GM23338 (cell line): Measurements from ENCODE around the gene CCDC137. TPM values are rescaled to one million over a fixed set of nuclear protein-coding genes. Genes with fewer than 3 reads are reported as not detected.

Experiments used
- ATAC-seq: fragments of 200-7000 bp; cut with Tn5 transposase; 3 replicates; pipeline ENCODE4 v1.9.1; 2020
- DNase-seq: peaks from one replicate; pipeline ENCODE4 v3.0.0-alpha.2; 2015; ENCODE audit warnings: low spot score
- H2AFZ ChIP-seq: fragments of 200-600 bp; sonication (generic); 2 replicates; pipeline ENCODE4 v1.8.0; 2016; ENCODE audit warnings: antibody characterized with exemption, mild to moderate bottlenecking, moderate library complexity
- H3F3A ChIP-seq: fragments of 200-600 bp; sonication (generic); replicated peaks from 2 replicates; pipeline ENCODE4 v1.8.0; 2017; ENCODE audit warnings: antibody characterized with exemption, mixed run types, low read depth
- H3K27ac ChIP-seq: fragments of 200-600 bp; sonication (generic); 2 replicates; pipeline ENCODE4 v1.6.1; 2016; ENCODE audit warnings: low read depth
- H3K27me3 ChIP-seq: fragments of 200-600 bp; sonication (generic); 2 replicates; pipeline ENCODE4 v1.8.0; 2016; ENCODE audit warnings: mild to moderate bottlenecking, mixed run types, moderate library complexity; ENCODE audit not compliant: insufficient read depth
- H3K36me3 ChIP-seq: fragments of 200-600 bp; sonication (generic); 2 replicates; pipeline ENCODE4 v1.8.0; 2016; ENCODE audit warnings: mild to moderate bottlenecking; ENCODE audit not compliant: insufficient read depth
- H3K4me1 ChIP-seq: fragments of 200-600 bp; sonication (generic); 2 replicates; pipeline ENCODE4 v1.8.0; 2016; ENCODE audit warnings: mild to moderate bottlenecking, moderate library complexity; ENCODE audit not compliant: insufficient read depth
- H3K4me2 ChIP-seq: fragments of 200-600 bp; sonication (generic); 2 replicates; pipeline ENCODE4 v1.7.1; 2017; ENCODE audit warnings: mixed run types
- H3K4me3 ChIP-seq: fragments of 200-600 bp; sonication (generic); 2 replicates; pipeline ENCODE4 v1.6.1; 2016; ENCODE audit warnings: mixed run types
- H3K79me2 ChIP-seq: fragments of 200-600 bp; sonication (generic); replicated peaks from 2 replicates; pipeline ENCODE4 v1.8.0; 2017; ENCODE audit warnings: mild to moderate bottlenecking; ENCODE audit not compliant: insufficient read depth
- H3K9me2 ChIP-seq: fragments of 200-600 bp; sonication (generic); 2 replicates; pipeline ENCODE4 v1.8.0; 2017; ENCODE audit not compliant: insufficient read depth
- H4K20me1 ChIP-seq: fragments of 200-600 bp; sonication (generic); replicated peaks from 2 replicates; pipeline ENCODE4 v1.8.0; 2017; ENCODE audit warnings: mild to moderate bottlenecking; ENCODE audit not compliant: insufficient read depth
- H3K27ac Mint-ChIP-seq: 2 replicates; pipeline ENCODE4 v1.8.0; 2020; ENCODE audit warnings: inconsistent platforms, mild to moderate bottlenecking, moderate library complexity, mixed read lengths
- H3K27me3 Mint-ChIP-seq: 3 replicates; pipeline ENCODE4 v1.8.0; 2022; ENCODE audit warnings: low read depth, mild to moderate bottlenecking, moderate library complexity, mixed read lengths, inconsistent platforms; ENCODE audit not compliant: insufficient read depth, poor library complexity
- H3K36me3 Mint-ChIP-seq: 3 replicates; pipeline ENCODE4 v1.8.0; 2021; ENCODE audit warnings: low read depth, mild to moderate bottlenecking, inconsistent platforms, moderate library complexity, mixed read lengths
- H3K4me1 Mint-ChIP-seq: 3 replicates; pipeline ENCODE4 v1.8.0; 2020; ENCODE audit warnings: mild to moderate bottlenecking, inconsistent platforms, mixed read lengths
- H3K4me3 Mint-ChIP-seq: 3 replicates; pipeline ENCODE4 v1.8.0; 2021; ENCODE audit warnings: moderate library complexity, mild to moderate bottlenecking, inconsistent platforms, mixed read lengths
- H3K9me3 Mint-ChIP-seq: 3 replicates; pipeline ENCODE4 v1.8.0; 2020; ENCODE audit warnings: moderate library complexity, mild to moderate bottlenecking, inconsistent platforms, mixed read lengths
- CREB1 ChIP-seq: fragments of 250-450 bp; sonication (Bioruptor Pico); IDR thresholded peaks from 2 replicates; pipeline ENCODE4 v1.5.0; 2020; ENCODE audit warnings: low read depth, mild to moderate bottlenecking, moderate library complexity
- CTCF ChIP-seq, 2 experiments: fragments of 200-600 bp in 1 of 2; sonication (generic) in 1 of 2; conservative IDR thresholded peaks; 2 replicates each; pipeline versions ENCODE4 v1.5.1 to v1.6.1; 2016 to 2017; ENCODE audit warnings: antibody characterized with exemption in 2 of 2, low read depth in 2 of 2, mild to moderate bottlenecking in 2 of 2, moderate library complexity in 1 of 2
- ETS1 ChIP-seq: IDR thresholded peaks from 2 replicates; pipeline ENCODE4 v1.6.1; 2016; ENCODE audit warnings: antibody characterized with exemption
- EZH2 ChIP-seq: fragments of 200-600 bp; sonication (generic); IDR thresholded peaks from one replicate; pipeline ENCODE4 v1.8.0; 2017; ENCODE audit warnings: antibody characterized with exemption, mild to moderate bottlenecking, low read depth; ENCODE audit not compliant: unreplicated experiment
- EZH2phosphoT487 ChIP-seq: fragments of 200-600 bp; sonication (generic); IDR thresholded peaks from one replicate; pipeline ENCODE4 v1.8.1; 2018; ENCODE audit warnings: antibody characterized with exemption; ENCODE audit not compliant: unreplicated experiment
- JUNB ChIP-seq: IDR thresholded peaks from one replicate; pipeline ENCODE4 v1.6.1; 2016; ENCODE audit warnings: antibody characterized with exemption; ENCODE audit not compliant: unreplicated experiment
- NANOG ChIP-seq: IDR thresholded peaks from 2 replicates; pipeline ENCODE4 v1.6.1; 2016; ENCODE audit warnings: antibody characterized with exemption, borderline replicate concordance
- POLR2AphosphoS5 ChIP-seq: IDR thresholded peaks from 2 replicates; pipeline ENCODE4 v1.6.1; 2016; ENCODE audit warnings: antibody characterized with exemption, low read depth
- REST ChIP-seq: IDR thresholded peaks from one replicate; pipeline ENCODE4 v1.6.1; 2018; ENCODE audit warnings: antibody characterized with exemption; ENCODE audit not compliant: unreplicated experiment
- STAT1 ChIP-seq: IDR thresholded peaks from one replicate; pipeline ENCODE4 v1.6.1; 2016; ENCODE audit warnings: antibody characterized with exemption; ENCODE audit not compliant: unreplicated experiment
- ZNF114 ChIP-seq: fragments of 250-450 bp; sonication (Bioruptor Pico); IDR thresholded peaks from 2 replicates; pipeline ENCODE4 v1.5.0; 2020; ENCODE audit warnings: mild to moderate bottlenecking, moderate library complexity
- ZNF331 ChIP-seq: fragments of 250-450 bp; sonication (Bioruptor Pico); IDR thresholded peaks from 2 replicates; pipeline ENCODE4 v1.5.0; 2020; ENCODE audit warnings: low read depth, mild to moderate bottlenecking, moderate library complexity
- ZNF462 ChIP-seq: fragments of 250-450 bp; sonication (Bioruptor Pico); IDR thresholded peaks from 2 replicates; pipeline ENCODE4 v1.5.0; 2020; ENCODE audit warnings: mild to moderate bottlenecking, moderate library complexity
- polyA plus RNA-seq: library from polyadenylated mRNA; unstranded; fragments of >200 nt; fragmentation: Nextera tagmentation; extraction: Ambion mirVana; gene quantifications from 2 replicates; pipeline ENCODE4 v1.2.1, GENCODE V29; 2016
- total RNA-seq: library from RNA; depleted of rRNA; stranded (reverse); fragments of >200 nt; shearing (Covaris generic); gene quantifications from 2 replicates; pipeline ENCODE4 v1.2.3, GENCODE V29; 2014

Gene CCDC137
- total and polyA plus RNA-seq, 2 experiments from 2014 or later, result 26.1 to 73.4 TPM

- Histone ChIP-seq H3K4me2 (no peak overlapping the region), H2AFZ (no peak overlapping the region), H3K79me2 (peaks cover 19% of the 10 kb centered on the region), H3K36me3 (peaks cover 7% of the 10 kb centered on the region), H3K4me1 (peaks cover 24% of the 10 kb centered on the region), H3K4me3 (no peak overlapping the region), H4K20me1 (no peaks in the 10 kb centered on the region; the same call in none of the 2 replicates), H3K9me2 (no peaks in the 10 kb centered on the region), H3K27me3 (no peaks in the 10 kb centered on the region), H3K27ac (no peak overlapping the region), H3F3A (peaks cover 39% of the 10 kb centered on the region)
- Mint-ChIP-seq H3K4me1 (peaks cover 23% of the 10 kb centered on the region), H3K36me3 (peaks cover 39% of the 10 kb centered on the region), H3K4me3 (no peak overlapping the region), H3K9me3 (no peaks in the 10 kb centered on the region), H3K27me3 (peaks cover 25% of the 10 kb centered on the region), H3K27ac (no peak overlapping the region)
- TF ChIP-seq JUNB (no peak), CREB1 (CRISPR knock-in tag) (no peak), REST (no peak), EZH2 (no peak), EZH2phosphoT487 (no peak), ETS1 (no peak), ZNF331 (CRISPR knock-in tag) (no peak), POLR2AphosphoS5 (no peak), NANOG (no peak), ZNF462 (CRISPR knock-in tag) (no peak), STAT1 (no peak), CTCF (conservative IDR thresholded peaks at IDR 0.05; ENCODE audit: low read depth in 2 of 2) (no peak), ZNF114 (no peak)
- DNase-seq, result no peak
- no peak for ATAC-seq
Observed at GRCh38 chr17:81707725-81708646, 41.4 kb downstream of the CCDC137 start.
